Lower lobe of right lung (tissue), 2 donors: ENCODE data around the gene C1orf21. TPM values are rescaled to one million over a fixed set of nuclear protein-coding genes. Genes with fewer than 3 reads are reported as not detected.
A peak's percentile ranks its signal among the peaks of the same experiment; 100 is the strongest.

Source experiments
- ATAC-seq, 2 donors: fragments of 200-7000 bp; cut with Tn5 transposase; one replicate each; pipeline ENCODE4 v1.9.1; 2020 to 2022; ENCODE audit warnings: mild to moderate bottlenecking in 2 of 2, moderate library complexity in 2 of 2
- DNase-seq: peaks from one replicate; pipeline ENCODE4 v3.0.0-alpha.2; 2020
- H3K27ac ChIP-seq: fragments of 200-600 bp; one replicate; pipeline ENCODE4 v1.8.0; 2022
- H3K27me3 ChIP-seq: fragments of 200-600 bp; one replicate; pipeline ENCODE4 v1.8.0; 2022; ENCODE audit warnings: low read depth
- H3K36me3 ChIP-seq: fragments of 200-600 bp; one replicate; pipeline ENCODE4 v1.8.0; 2022; ENCODE audit warnings: mild to moderate bottlenecking
- H3K4me1 ChIP-seq: fragments of 200-600 bp; one replicate; pipeline ENCODE4 v1.8.0; 2022
- H3K4me3 ChIP-seq: fragments of 200-600 bp; one replicate; pipeline ENCODE4 v1.8.0; 2022; ENCODE audit warnings: mild to moderate bottlenecking
- H3K9me3 ChIP-seq: fragments of 200-600 bp; one replicate; pipeline ENCODE4 v1.8.0; 2022
- CTCF ChIP-seq: fragments of 200-600 bp; IDR thresholded peaks from one replicate; pipeline ENCODE4 v1.8.0; 2022; ENCODE audit warnings: antibody characterized with exemption, mild to moderate bottlenecking
- intact Hi-C: fragments of 100-400 bp; cut with DNase I; formaldehyde crosslinking; loops from one replicate; pipeline ENCODE4 v1.11.0; 2022
- total RNA-seq: library from RNA; stranded (reverse); fragmentation: NEBNext Ultra II Directional; extraction: Animal tissue kit (Norgen Biotek cat#: 25700); gene quantifications from one replicate; pipeline ENCODE4 v1.2.1, GENCODE V29; 2021
- donor health status: DM: no; HTN: yes; CAD: no; lungs with severe emphysema.

Gene C1orf21
- total RNA-seq, 1 donor from 2014 or later = 70.8 TPM

DNA sequence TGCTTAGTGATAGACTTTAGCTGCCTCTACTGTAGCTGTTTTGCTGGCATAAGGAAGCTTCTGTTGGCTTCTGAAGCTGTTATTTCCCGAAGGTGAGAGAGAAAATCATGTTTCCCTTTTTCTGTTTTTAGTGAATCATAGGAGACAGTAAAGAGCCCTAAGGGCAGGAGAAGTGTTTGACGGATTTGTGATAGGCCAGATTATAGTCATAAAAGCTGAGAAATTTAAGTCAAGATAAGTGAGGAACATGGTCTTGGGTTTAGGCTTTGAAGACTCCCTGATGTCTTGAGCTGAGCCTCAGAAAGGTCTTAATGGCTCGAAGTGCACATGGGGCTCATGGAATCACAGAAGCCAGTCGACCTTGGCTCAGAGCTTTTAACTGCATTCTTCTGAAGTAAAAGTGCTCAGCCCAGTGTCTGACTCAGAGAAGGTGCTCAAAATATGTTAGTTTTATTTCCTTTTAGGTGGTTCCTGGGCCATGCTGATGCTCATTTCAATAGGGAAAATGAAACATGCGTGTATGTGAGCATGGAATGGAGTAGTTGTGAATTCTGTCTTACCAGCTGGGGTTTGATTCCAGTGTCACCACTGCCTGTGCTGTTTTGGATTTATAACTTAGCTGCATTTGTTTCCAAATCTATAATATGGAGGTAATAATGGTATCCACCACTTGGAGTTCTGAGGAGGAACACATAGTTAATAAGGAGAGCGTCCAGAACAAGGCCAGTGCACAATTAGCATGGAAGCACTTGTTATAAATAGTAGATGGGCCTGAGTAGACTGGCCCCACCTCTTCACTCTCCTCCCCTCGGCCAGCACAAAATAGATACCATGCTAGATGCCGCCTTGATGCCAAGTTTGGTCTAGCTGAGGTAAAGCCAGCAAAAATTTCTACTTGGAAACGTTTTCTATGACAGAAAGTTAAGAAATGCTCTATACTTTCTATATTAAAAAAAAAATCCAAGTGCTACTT is 99.2 kb downstream of the C1orf21 start:
- no peak for DNase-seq
- Histone ChIP-seq H3K27ac (peak overlapping the region; percentile 3), H3K27me3 (no peaks in the 10 kb centered on the region), H3K4me3 (no peak overlapping the region), H3K9me3 (no peaks in the 10 kb centered on the region), H3K4me1 (peaks cover 70% of the 10 kb centered on the region), H3K36me3 (no peaks in the 10 kb centered on the region)
- intact Hi-C loops = loop anchor here (10.0 kb wide), 1 partner anchor 79 kb away; no protein-coding TSS in a partner anchor
- no peak for TF ChIP-seq CTCF
- peak in 1 of 2 donors; percentile 21 for ATAC-seq

GRCh38 chr1:184486761-184487445 is 100.1 kb downstream of the C1orf21 start:
- H3K27ac ChIP-seq = no peak overlapping the region

DNA sequence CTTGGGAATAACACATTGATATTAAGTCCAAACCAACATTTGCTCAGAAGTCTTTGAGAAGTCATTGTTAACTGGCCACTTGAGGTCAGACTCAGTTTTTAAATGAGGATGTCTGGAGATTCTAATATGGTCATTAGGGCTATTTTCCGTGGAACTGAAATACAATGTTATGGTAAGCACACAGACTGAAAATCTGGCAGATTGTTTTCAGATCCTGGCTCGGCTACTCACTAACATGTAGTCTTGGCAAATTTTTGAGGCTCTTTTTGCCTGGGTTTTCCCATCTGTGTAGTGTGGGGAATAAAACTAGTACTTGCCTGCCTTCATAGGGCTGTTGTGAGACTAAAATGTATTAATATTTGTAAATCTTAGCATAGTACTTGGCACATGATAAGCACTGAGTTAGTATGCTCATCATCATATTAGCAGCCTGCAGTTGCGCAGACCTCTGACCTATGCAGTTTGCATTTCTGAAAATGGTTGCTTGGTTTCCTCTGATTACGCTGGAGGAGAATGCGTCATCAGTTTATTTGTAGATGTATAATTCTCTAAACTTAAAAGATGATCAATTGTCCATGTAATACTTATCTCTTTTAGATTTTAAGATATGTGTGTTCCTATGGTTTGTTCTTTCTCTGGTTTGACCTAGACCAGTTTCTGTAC is 100.8 kb downstream of the C1orf21 start:
- no peak overlapping the region for H3K27ac ChIP-seq
- H3K9me3 ChIP-seq = no peaks in the 10 kb centered on the region
- no peak for DNase-seq
- H3K4me3 ChIP-seq = no peak overlapping the region
- H3K4me1 ChIP-seq = peaks cover 73% of the 10 kb centered on the region
- intact Hi-C loops = loop anchor here (10.0 kb wide), 1 partner anchor 77 kb away; no protein-coding TSS in a partner anchor
- no peak for ATAC-seq
- H3K36me3 ChIP-seq = no peaks in the 10 kb centered on the region
- TF ChIP-seq CTCF = no peak
- no peaks in the 10 kb centered on the region for H3K27me3 ChIP-seq

More at GRCh38 chr1:184486761-184487445, 100.1 kb downstream of the C1orf21 start:
- intact Hi-C loops = loop anchor here (10.0 kb wide), 1 partner anchor 78 kb away; no protein-coding TSS in a partner anchor
- no peak for DNase-seq
- no peak overlapping the region for H3K4me3 ChIP-seq
- H3K27me3 ChIP-seq = no peaks in the 10 kb centered on the region
- no peaks in the 10 kb centered on the region for H3K36me3 ChIP-seq
- H3K9me3 ChIP-seq = no peaks in the 10 kb centered on the region
- ATAC-seq = no peak
- H3K4me1 ChIP-seq = peaks cover 72% of the 10 kb centered on the region
- TF ChIP-seq CTCF = no peak

GRCh38 chr1:184489908-184490307 is 103.1 kb downstream of the C1orf21 start:
- TF ChIP-seq CTCF = no peak
- intact Hi-C loops = loop anchor here (10.0 kb wide), 1 partner anchor 75 kb away; no protein-coding TSS in a partner anchor

DNA sequence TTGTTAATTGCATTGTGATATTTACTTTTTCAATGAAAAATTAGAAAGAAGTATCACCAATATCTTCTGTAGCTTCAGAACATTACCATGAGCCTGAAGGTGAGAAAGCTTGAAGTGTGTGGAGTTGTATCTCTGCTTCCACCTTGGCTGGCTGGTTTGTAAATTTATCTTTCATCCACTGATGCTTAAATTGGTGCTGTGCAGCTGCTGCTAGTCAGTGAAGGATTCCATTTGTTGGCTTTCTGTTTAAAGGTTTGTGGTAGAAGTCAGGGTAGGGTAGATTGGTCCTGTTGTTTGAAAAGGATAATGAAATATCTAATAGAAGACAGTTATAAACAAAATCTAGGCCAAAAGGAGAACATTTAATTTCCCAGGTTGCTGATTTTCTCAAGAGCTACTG is 105.7 kb downstream of the C1orf21 start:
- intact Hi-C loops = no loop called here
- Histone ChIP-seq H3K9me3 (no peaks in the 10 kb centered on the region), H3K4me1 (peaks cover 31% of the 10 kb centered on the region), H3K27me3 (no peaks in the 10 kb centered on the region), H3K4me3 (no peak overlapping the region), H3K27ac (peak overlapping the region; percentile 70), H3K36me3 (no peaks in the 10 kb centered on the region)
- DNase-seq = no peak
- no peak for TF ChIP-seq CTCF
- ATAC-seq = no peak

More at GRCh38 chr1:184489908-184490307, 103.1 kb downstream of the C1orf21 start:
- no peak for ATAC-seq
- no peaks in the 10 kb centered on the region for H3K36me3 ChIP-seq
- no peak for DNase-seq
- H3K27ac ChIP-seq = no peak overlapping the region
- no peaks in the 10 kb centered on the region for H3K27me3 ChIP-seq
- no peaks in the 10 kb centered on the region for H3K9me3 ChIP-seq
- H3K4me3 ChIP-seq = no peak overlapping the region
- H3K4me1 ChIP-seq = peaks cover 55% of the 10 kb centered on the region
